Gastroesophageal sphincter (tissue), 4 donors: ENCODE measurements around the gene MAPT. TPM values are rescaled to one million over a fixed set of nuclear protein-coding genes. Genes with fewer than 3 reads are reported as not detected.

Source experiments
- ATAC-seq: fragments of 150-250 bp; one replicate; pipeline ENCODE4 v1.9.1; 2016; ENCODE audit warnings: mild to moderate bottlenecking, moderate library complexity
- H3K27ac ChIP-seq, 4 donors: fragments of 200-600 bp; sonication (generic) in 3 of 4; 1 replicate in 3 of 4; 2 replicates in 1 of 4; pipeline ENCODE4 v1.5.1; 2016 to 2019
- H3K27me3 ChIP-seq: fragments of 200-600 bp; sonication (generic); one replicate; pipeline ENCODE4 v1.5.1; 2019
- H3K36me3 ChIP-seq, 2 donors: fragments of 200-600 bp; sonication (generic); one replicate each; pipeline ENCODE4 v1.5.1; 2019; ENCODE audit warnings: control low read depth in 1 of 2
- H3K4me1 ChIP-seq, 3 donors: fragments of 200-600 bp; sonication (generic); 1 replicate in 2 of 3; 2 replicates in 1 of 3; pipeline ENCODE4 v1.5.1; 2016 to 2019; ENCODE audit warnings: control low read depth in 2 of 3
- H3K4me3 ChIP-seq, 2 donors: fragments of 200-600 bp; sonication (generic); one replicate each; pipeline ENCODE4 v1.5.1; 2019; ENCODE audit warnings: mild to moderate bottlenecking in 1 of 2, moderate library complexity in 1 of 2
- H3K9me3 ChIP-seq, 3 donors: fragments of 200-600 bp; sonication (generic); one replicate each; pipeline ENCODE4 v1.5.1; 2017 to 2019; ENCODE audit warnings: control low read depth in 2 of 3
- CTCF ChIP-seq, 4 experiments: fragments of 200-600 bp in 2 of 4; fragments of 450-650 bp in 2 of 4; sonication (generic) in 1 of 4; IDR thresholded peaks; one replicate each; pipeline ENCODE4 v1.5.1; 2017 to 2019; ENCODE audit warnings: antibody characterized with exemption in 4 of 4, mild to moderate bottlenecking in 2 of 4, moderate library complexity in 2 of 4
- EP300 ChIP-seq: sonication (generic); formaldehyde crosslinking; IDR thresholded peaks from one replicate; pipeline ENCODE4 v1.6.1; 2017; ENCODE audit warnings: antibody characterized with exemption, mild to moderate bottlenecking
- POLR2A ChIP-seq, 2 donors: fragments of 450-650 bp; IDR thresholded peaks; one replicate each; pipeline ENCODE4 v1.6.1; 2017; ENCODE audit warnings: antibody characterized with exemption in 2 of 2, mild to moderate bottlenecking in 2 of 2, moderate library complexity in 1 of 2
- POLR2AphosphoS5 ChIP-seq: sonication (generic); formaldehyde crosslinking; IDR thresholded peaks from one replicate; pipeline ENCODE4 v1.6.1; 2017; ENCODE audit warnings: antibody characterized with exemption
- WGBS, 2 donors: methylation state at CpG; one replicate each; pipeline ENCODE4 v1.1.5; 2018; ENCODE audit warnings: low coverage in 1 of 2; 5-methylcytosine and 5-hydroxymethylcytosine counted together
- total RNA-seq, 4 donors: library from RNA; depleted of rRNA; stranded (reverse); fragments of >200 nt; gene quantifications; one replicate each; pipeline ENCODE4 v1.1.0, GENCODE V29; 2016

MAPT gene
- total RNA-seq, 4 donors from 2014 or later, result 3.4 to 12.2 (median 8.5) TPM

GRCh38 chr17:45976391-45976754, 82.0 kb downstream of the MAPT start:
- no peak overlapping the region for H3K27ac ChIP-seq
- WGBS, 2 donors, result 80% methylated on average over 1 of the region's 2 CpGs

DNA sequence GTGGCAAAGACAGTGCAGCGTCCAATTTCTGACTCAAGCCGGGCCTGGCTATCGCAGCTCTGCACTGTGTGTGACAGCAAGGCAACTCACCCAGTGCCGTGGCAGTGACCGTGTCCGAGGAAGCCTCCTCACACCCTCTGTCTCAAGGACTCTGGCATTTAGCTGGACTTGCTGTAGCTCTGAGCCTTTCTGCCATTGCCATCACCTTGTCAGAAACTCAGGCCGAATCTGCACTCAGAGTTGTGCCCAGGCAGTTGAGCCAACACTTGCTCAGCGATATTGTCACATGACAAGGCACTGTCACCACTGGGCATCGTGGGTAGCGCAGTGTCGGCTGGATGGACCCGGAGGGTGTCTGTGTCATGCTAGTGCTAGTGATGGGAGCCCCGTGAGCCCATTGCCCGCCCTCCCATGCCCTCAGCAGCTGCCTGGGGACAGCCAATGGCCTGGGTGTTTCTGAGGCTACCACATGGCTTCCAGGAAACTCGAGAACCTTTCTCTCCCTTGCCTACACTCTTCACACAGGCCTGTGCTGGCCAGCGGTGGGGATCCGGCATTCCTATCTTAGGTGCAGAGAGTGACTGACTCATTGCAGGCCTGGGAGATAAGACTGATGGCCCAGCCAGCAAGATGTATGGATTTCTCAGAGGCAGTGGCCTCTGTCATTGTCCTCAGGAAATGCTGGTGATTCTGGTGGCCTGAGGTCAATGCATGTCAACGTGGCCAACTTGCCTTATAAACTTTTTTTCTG, 82.6 kb downstream of the MAPT start:
- no peak overlapping the region for H3K4me3 ChIP-seq
- H3K27me3 ChIP-seq, result no peaks in the 10 kb centered on the region
- 64 to 85% methylated on average over 3 to 8 of the region's 18 CpGs for whole genome bisulfite sequencing, 2 donors
- TF ChIP-seq POLR2AphosphoS5 (no peak), CTCF (IDR thresholded peaks at IDR 0.05) (no peak), EP300 (no peak), POLR2A (IDR thresholded peaks at IDR 0.05) (no peak)
- ATAC-seq, result no peak
- H3K27ac ChIP-seq, result no peak overlapping the region
- H3K36me3 ChIP-seq, result no peaks in the 10 kb centered on the region
- H3K9me3 ChIP-seq, result no peaks in the 10 kb centered on the region
- H3K4me1 ChIP-seq, result peaks cover 0 to 14% (median 0%) of the 10 kb centered on the region in 3 donors

More at GRCh38 chr17:45976391-45976754, 82.0 kb downstream of the MAPT start:
- H3K27me3 ChIP-seq, result no peaks in the 10 kb centered on the region
- no peaks in the 10 kb centered on the region for H3K36me3 ChIP-seq
- no peak for ATAC-seq
- no peaks in the 10 kb centered on the region for H3K9me3 ChIP-seq
- TF ChIP-seq POLR2A (IDR thresholded peaks at IDR 0.05) (no peak), CTCF (IDR thresholded peaks at IDR 0.05) (no peak), EP300 (no peak), POLR2AphosphoS5 (no peak)
- H3K4me1 ChIP-seq, result peaks cover 0 to 14% (median 0%) of the 10 kb centered on the region in 3 donors
- H3K4me3 ChIP-seq, result no peak overlapping the region

DNA sequence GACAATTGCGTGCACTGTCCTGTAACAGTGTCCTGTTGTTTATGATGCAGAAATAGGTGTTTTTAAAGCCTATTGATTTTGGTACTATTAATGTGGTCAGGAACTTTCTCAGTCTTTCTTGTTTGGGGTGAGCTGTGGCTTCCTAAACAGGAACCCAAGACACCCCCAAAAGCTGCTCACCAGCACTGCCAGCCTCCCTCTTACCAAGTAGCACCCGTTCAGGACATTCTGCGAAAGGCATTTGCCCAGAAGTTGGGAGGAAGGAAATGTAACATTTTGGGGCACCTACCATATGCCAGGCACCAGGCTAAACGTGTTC, 83.1 kb downstream of the MAPT start:
- 70 to 80% methylated on average over 1 to 2 of the region's 4 CpGs for WGBS, 2 donors
- Histone ChIP-seq H3K36me3 (no peaks in the 10 kb centered on the region), H3K27ac (no peak overlapping the region), H3K4me1 (peaks cover 0 to 14% (median 0%) of the 10 kb centered on the region in 3 donors), H3K9me3 (no peaks in the 10 kb centered on the region), H3K27me3 (no peaks in the 10 kb centered on the region), H3K4me3 (no peak overlapping the region)
- TF ChIP-seq EP300, result no peak
- TF ChIP-seq CTCF (IDR thresholded peaks at IDR 0.05), result no peak
- no peak for TF ChIP-seq POLR2AphosphoS5
- TF ChIP-seq POLR2A (IDR thresholded peaks at IDR 0.05), result no peak
- ATAC-seq, result no peak

- no peaks in the 10 kb centered on the region for H3K27me3 ChIP-seq
- H3K27ac ChIP-seq, result no peak overlapping the region
- no peak overlapping the region for H3K4me3 ChIP-seq
- no peak for ATAC-seq
- 80% methylated on average over 2 of the region's 3 CpGs; no CpG with 5 or more reads in 1 of the 2 donors for WGBS, 2 donors
- TF ChIP-seq POLR2A (IDR thresholded peaks at IDR 0.05) (no peak), EP300 (no peak), CTCF (IDR thresholded peaks at IDR 0.05) (no peak), POLR2AphosphoS5 (no peak)
- H3K36me3 ChIP-seq, result peaks cover 0 to 4% of the 10 kb centered on the region in 2 donors
- peaks cover 0 to 14% (median 0%) of the 10 kb centered on the region in 3 donors for H3K4me1 ChIP-seq
- no peaks in the 10 kb centered on the region for H3K9me3 ChIP-seq
Observed at GRCh38 chr17:45977976-45978626, 83.7 kb downstream of the MAPT start.

GRCh38 chr17:45979137-45979536, 84.8 kb downstream of the MAPT start:
- H3K4me1 ChIP-seq, result peaks cover 0 to 14% (median 0%) of the 10 kb centered on the region in 3 donors
- WGBS, 2 donors, result 53 to 71% methylated on average over 2 of the region's 2 CpGs
- H3K4me3 ChIP-seq, result no peak overlapping the region

More at GRCh38 chr17:45979137-45979536, 84.8 kb downstream of the MAPT start:
- ATAC-seq, result no peak
- H3K27ac ChIP-seq, result no peak overlapping the region
- no peak for TF ChIP-seq CTCF (IDR thresholded peaks at IDR 0.05)
- TF ChIP-seq POLR2A (IDR thresholded peaks at IDR 0.05), result no peak
- TF ChIP-seq POLR2AphosphoS5, result no peak
- TF ChIP-seq EP300, result no peak
- H3K27me3 ChIP-seq, result no peaks in the 10 kb centered on the region
- no peaks in the 10 kb centered on the region for H3K9me3 ChIP-seq
- H3K36me3 ChIP-seq, result peaks cover 0 to 12% of the 10 kb centered on the region in 2 donors
